H1 (cell line): ENCODE data around the gene C1orf21. TPM values are rescaled to one million over a fixed set of nuclear protein-coding genes. Genes with fewer than 3 reads are reported as not detected.

Experiments
- CTCF ChIA-PET: fragments of 300-600 bp; sonication (Branson Sonifier 250); formaldehyde crosslinking; loops from one replicate; lab custom pipeline; 2021; ENCODE audit not compliant: partially characterized antibody; lab: Charles Lee
- POLR2A ChIA-PET: fragments of 300-600 bp; sonication (Branson Sonifier 250); formaldehyde crosslinking; loops from one replicate; lab custom pipeline; 2021; ENCODE audit warnings: inconsistent platforms; ENCODE audit not compliant: partially characterized antibody; lab: Charles Lee
- DNase-seq, 2 experiments: peaks; one replicate each; pipeline versions ENCODE4 v3.0.0 to v3.0.0-alpha.2; 2010 to 2022; ENCODE audit warnings: low spot score in 2 of 2, low read depth in 1 of 2, mixed read lengths in 1 of 2
- FAIRE-seq: peaks from 2 replicates; lab custom pipeline; 2011; peaks lifted over from hg19 to GRCh38; lab: Jason Lieb, UNC
- H2AFZ ChIP-seq: 2 replicates; pipeline ENCODE4 v1.8.1; 2012; ENCODE audit warnings: low read length, inconsistent platforms
- H2AK5ac ChIP-seq: 2 replicates; pipeline ENCODE4 v1.6.1; 2013; ENCODE audit warnings: low read depth, low read length
- H2BK120ac ChIP-seq: replicated peaks from 2 replicates; pipeline ENCODE3; 2013; ENCODE audit warnings: low read depth, low read length, inconsistent platforms
- H2BK12ac ChIP-seq: 2 replicates; pipeline ENCODE4 v1.6.1; 2013; ENCODE audit warnings: low read depth, low read length
- H2BK15ac ChIP-seq: 2 replicates; pipeline ENCODE4 v1.6.1; 2013; ENCODE audit warnings: low read length
- H2BK20ac ChIP-seq: 2 replicates; pipeline ENCODE4 v1.6.1; 2013; ENCODE audit warnings: low read length
- H2BK5ac ChIP-seq: 2 replicates; pipeline ENCODE4 v1.6.1; 2013; ENCODE audit warnings: low read depth, low read length
- H3K14ac ChIP-seq: 2 replicates; pipeline ENCODE4 v1.6.1; 2013; ENCODE audit warnings: inconsistent platforms; ENCODE audit not compliant: insufficient read length
- H3K18ac ChIP-seq: 2 replicates; pipeline ENCODE4 v1.6.1; 2013; ENCODE audit warnings: low read length; ENCODE audit errors: extremely low read depth
- H3K23ac ChIP-seq: 2 replicates; pipeline ENCODE4 v1.6.1; 2013; ENCODE audit warnings: inconsistent platforms; ENCODE audit not compliant: insufficient read length
- H3K23me2 ChIP-seq: 2 replicates; pipeline ENCODE4 v1.6.1; 2013; ENCODE audit warnings: low read depth, low read length
- H3K27ac ChIP-seq: 2 replicates; pipeline ENCODE4 v1.6.1; 2011; ENCODE audit warnings: low read depth, low read length, inconsistent platforms
- H3K27me3 ChIP-seq, 4 experiments: replicated peaks in 1 of 4; 1 replicate in 1 of 4; 2 replicates in 3 of 4; pipeline versions ENCODE4 v1.6.1 to v1.8.1; 2011 to 2013; ENCODE audit warnings: low read length in 3 of 4, mild to moderate bottlenecking in 3 of 4, inconsistent platforms in 2 of 4, mixed read lengths in 2 of 4, moderate library complexity in 1 of 4; ENCODE audit not compliant: control insufficient read depth in 3 of 4, insufficient read depth in 3 of 4; ENCODE audit errors: extremely low read depth in 1 of 4
- H3K36me3 ChIP-seq, 4 experiments: 2 replicates each; pipeline versions ENCODE4 v1.6.1 to v1.8.1; 2011 to 2013; ENCODE audit warnings: mild to moderate bottlenecking in 4 of 4, low read length in 3 of 4, moderate library complexity in 2 of 4, control low read depth in 1 of 4, inconsistent platforms in 1 of 4; ENCODE audit not compliant: insufficient read depth in 4 of 4, control insufficient read depth in 2 of 4
- H3K4ac ChIP-seq: replicated peaks from 2 replicates; pipeline ENCODE3; 2013; ENCODE audit warnings: low read length, low read depth, mixed read lengths, inconsistent platforms; ENCODE audit not compliant: insufficient read length
- H3K4me1 ChIP-seq, 4 experiments: replicated peaks in 1 of 4; 1 replicate in 1 of 4; 2 replicates in 3 of 4; pipeline versions ENCODE4 v1.6.1 to v1.8.1; 2011 to 2013; ENCODE audit warnings: low read length in 3 of 4, inconsistent platforms in 2 of 4, mixed read lengths in 1 of 4; ENCODE audit not compliant: insufficient read depth in 4 of 4, control insufficient read depth in 3 of 4
- H3K4me2 ChIP-seq, 2 experiments: 2 replicates each; pipeline versions ENCODE4 v1.6.1 to v1.8.1; 2011 to 2013; ENCODE audit warnings: low read depth in 2 of 2, low read length in 2 of 2, control low read depth in 1 of 2, inconsistent platforms in 1 of 2, mild to moderate bottlenecking in 1 of 2; ENCODE audit not compliant: insufficient read depth in 1 of 2
- H3K4me3 ChIP-seq, 4 experiments: fragments of 200-600, 300-600 bp in 1 of 4; sonication (generic), shearing (Covaris generic), sonication (Bioruptor Twin) in 1 of 4; 2 replicates each; pipeline versions ENCODE4 v1.5.1 to v1.8.1; 2011 to 2016; ENCODE audit warnings: low read length in 4 of 4, low read depth in 3 of 4, control low read depth in 2 of 4, inconsistent platforms in 2 of 4, mild to moderate bottlenecking in 2 of 4, mixed read lengths in 1 of 4, moderate library complexity in 1 of 4; ENCODE audit not compliant: insufficient read depth in 2 of 4; ENCODE audit errors: extremely low read depth in 1 of 4
- H3K56ac ChIP-seq: replicated peaks from 2 replicates; pipeline ENCODE3; 2013; ENCODE audit warnings: low read depth, mild to moderate bottlenecking, mixed read lengths, low read length, inconsistent platforms; ENCODE audit not compliant: insufficient read length
- H3K79me1 ChIP-seq: 2 replicates; pipeline ENCODE4 v1.6.1; 2013; ENCODE audit warnings: low read depth, low read length, control low read depth
- H3K79me2 ChIP-seq, 2 experiments: 2 replicates each; pipeline versions ENCODE4 v1.6.1 to v1.8.1; 2012 to 2013; ENCODE audit warnings: low read length in 2 of 2, mild to moderate bottlenecking in 2 of 2, inconsistent platforms in 1 of 2; ENCODE audit not compliant: insufficient read depth in 2 of 2, control insufficient read depth in 1 of 2
- H3K9ac ChIP-seq, 4 experiments: replicated peaks in 1 of 4; 1 replicate in 1 of 4; 2 replicates in 3 of 4; pipeline versions ENCODE4 v1.6.1 to v1.8.1; 2011 to 2013; ENCODE audit warnings: low read depth in 3 of 4, low read length in 3 of 4, control low read depth in 2 of 4, mild to moderate bottlenecking in 2 of 4, moderate library complexity in 2 of 4, inconsistent platforms in 1 of 4; ENCODE audit errors: extremely low read depth in 1 of 4
- H3K9me3 ChIP-seq, 2 experiments: 2 replicates each; pipeline versions ENCODE4 v1.6.1 to v1.8.1; 2012 to 2013; ENCODE audit warnings: mild to moderate bottlenecking in 2 of 2, moderate library complexity in 2 of 2, control low read depth in 1 of 2, inconsistent platforms in 1 of 2, low read depth in 1 of 2, low read length in 1 of 2, mixed read lengths in 1 of 2; ENCODE audit not compliant: insufficient read depth in 2 of 2
- H4K20me1 ChIP-seq, 2 experiments: replicated peaks in 1 of 2; 2 replicates each; pipeline versions ENCODE3 to v1.8.1; 2011 to 2013; ENCODE audit warnings: inconsistent platforms in 2 of 2, low read length in 2 of 2, mild to moderate bottlenecking in 1 of 2; ENCODE audit not compliant: insufficient read depth in 2 of 2, control insufficient read depth in 1 of 2
- H4K5ac ChIP-seq: 2 replicates; pipeline ENCODE4 v1.6.1; 2013; ENCODE audit warnings: low read length, low read depth, mixed read lengths, inconsistent platforms; ENCODE audit not compliant: insufficient read length
- H4K8ac ChIP-seq: 2 replicates; pipeline ENCODE4 v1.8.0; 2013; ENCODE audit warnings: mild to moderate bottlenecking, moderate library complexity, low read length, inconsistent platforms; ENCODE audit not compliant: insufficient read depth; ENCODE audit errors: extremely low read depth
- H4K91ac ChIP-seq: replicated peaks from 2 replicates; pipeline ENCODE3; 2013; ENCODE audit warnings: low read length, mixed read lengths, inconsistent platforms; ENCODE audit not compliant: insufficient read length
- ASH2L ChIP-seq: fragments of 200-600, 300-600 bp; sonication (generic); IDR thresholded peaks from one replicate; pipeline ENCODE4 v1.7.1; 2017; ENCODE audit warnings: low read length
- CHD2 ChIP-seq: IDR thresholded peaks from 2 replicates; pipeline ENCODE4 v1.6.1; 2012; ENCODE audit warnings: low read length, improper control_type of control experiment
- KDM5A ChIP-seq: fragments of 200-600 bp; IDR thresholded peaks from 2 replicates; pipeline ENCODE4 v1.7.1; 2012; ENCODE audit warnings: mild to moderate bottlenecking, low read length, inconsistent platforms, mixed read lengths
- MAX ChIP-seq: IDR thresholded peaks from 2 replicates; pipeline ENCODE4 v1.6.1; 2012; ENCODE audit warnings: inconsistent platforms
- POU5F1 ChIP-seq: IDR thresholded peaks from 2 replicates; pipeline ENCODE4 v1.6.1; 2011; ENCODE audit warnings: low read depth, mild to moderate bottlenecking, low read length, moderate library complexity
- RXRA ChIP-seq: IDR thresholded peaks from 2 replicates; pipeline ENCODE4 v1.6.1; 2011; ENCODE audit warnings: low read depth, mild to moderate bottlenecking, low read length, moderate library complexity; ENCODE audit not compliant: insufficient read depth
- SIRT6 ChIP-seq: IDR thresholded peaks from one replicate; pipeline ENCODE4 v1.7.1; 2012; ENCODE audit warnings: low read length, inconsistent platforms
- SIX5 ChIP-seq: IDR thresholded peaks from 2 replicates; pipeline ENCODE4 v1.6.1; 2011; ENCODE audit warnings: mild to moderate bottlenecking, low read depth, low read length
- TCF12 ChIP-seq: IDR thresholded peaks from 2 replicates; pipeline ENCODE4 v1.6.1; 2011; ENCODE audit warnings: low read depth, mild to moderate bottlenecking, low read length
- WGBS, 2 experiments: shearing (Covaris generic) in 1 of 2; methylation state at CpG; one replicate each; pipeline versions ENCODE4 v1.1.6 to v1.1.7; 2013 to 2015; ENCODE audit warnings: low lambda C conversion rate in 2 of 2, mixed read lengths in 2 of 2, inconsistent platforms in 1 of 2, low coverage in 1 of 2, missing lambda C conversion rate in 1 of 2; ENCODE audit not compliant: insufficient replicate concordance in 2 of 2, insufficient coverage in 1 of 2, insufficient read length in 1 of 2; ENCODE audit errors: extremely low coverage in 1 of 2, missing lambda C conversion rate in 1 of 2; 5-methylcytosine and 5-hydroxymethylcytosine counted together
- polyA plus RNA-seq, 7 experiments: library from polyadenylated mRNA; depleted of rRNA in 3 of 7; stranded (reverse) in 5 of 7; unstranded in 2 of 7; fragments of >200 nt in 5 of 7; fragments of 200-250 nt in 2 of 7; gene quantifications; 1 replicate in 5 of 7; 2 replicates in 1 of 7; 4 replicates in 1 of 7; pipeline versions ENCODE4 v1.2.1 to v1.2.3, GENCODE V29; 2011 to 2013; ENCODE audit warnings: missing spikeins in 2 of 7, mixed read lengths in 2 of 7
- total RNA-seq: library from RNA; stranded (reverse); fragmentation: NEBNext Ultra II Directional; extraction: Animal tissue kit (Norgen Biotek cat#: 25700); gene quantifications from 2 replicates; pipeline ENCODE4 v1.2.1, GENCODE V29; 2021

The C1orf21 gene
- total and polyA plus RNA-seq, 2 of the 8 experiments (the other 6 are each of a cell fraction or from before 2014, with no cell fraction given): 16.6 to 51.0 TPM

- H2AK5ac ChIP-seq: no peak overlapping the region
- 83% methylated on average over 1 of the region's 1 CpG; no CpG with 5 or more reads in 1 of the 2 experiments for WGBS, 2 experiments
- no peak overlapping the region for H3K4ac ChIP-seq
- H3K9ac ChIP-seq: no peak overlapping the region
- H3K79me1 ChIP-seq: no peaks in the 10 kb centered on the region
- no peak overlapping the region for H3K23ac ChIP-seq
- DNase-seq (no peak), FAIRE-seq (no peak)
- no peaks in the 10 kb centered on the region for H3K9me3 ChIP-seq
- ChIA-PET POLR2A (interaction anchor here (0.6 kb wide), 1 partner anchor 454 kb away, joined by 3 read pairs; no protein-coding TSS in a partner anchor), CTCF (interaction anchor here (0.9 kb wide), 1 partner anchor 111 kb away, joined by 3 read pairs; no protein-coding TSS in a partner anchor)
- no peak overlapping the region for H2BK5ac ChIP-seq
- H4K20me1 ChIP-seq: no peaks in the 10 kb centered on the region
- H2BK15ac ChIP-seq: no peak overlapping the region
- no peak overlapping the region for H4K8ac ChIP-seq
- no peak overlapping the region for H2BK20ac ChIP-seq
- no peak overlapping the region for H2AFZ ChIP-seq
- H3K18ac ChIP-seq: no peak overlapping the region
- H3K27ac ChIP-seq: no peak overlapping the region
- no peak overlapping the region for H4K91ac ChIP-seq
- TF ChIP-seq CHD2 (no peak), SIX5 (no peak), POU5F1 (no peak), SIRT6 (no peak), ASH2L (no peak), RXRA (no peak), KDM5A (no peak), TCF12 (no peak), MAX (no peak)
- peaks cover 0 to 11% (median 1%) of the 10 kb centered on the region in 4 experiments; a peak in 4 of 7 replicates for H3K4me1 ChIP-seq
- no peaks in the 10 kb centered on the region for H3K36me3 ChIP-seq
- H3K27me3 ChIP-seq: no peaks in the 10 kb centered on the region
- H3K56ac ChIP-seq: no peak overlapping the region
- no peak overlapping the region for H3K4me2 ChIP-seq
- no peak overlapping the region for H2BK120ac ChIP-seq
- H3K14ac ChIP-seq: no peak overlapping the region
- peaks cover 0 to 3% of the 10 kb centered on the region in 2 experiments; a peak in 1 of 4 replicates for H3K79me2 ChIP-seq
- no peak overlapping the region for H4K5ac ChIP-seq
- H2BK12ac ChIP-seq: no peak overlapping the region
- H3K23me2 ChIP-seq: peaks cover 2% of the 10 kb centered on the region; the same call in 1 of the 2 replicates
- no peak overlapping the region for H3K4me3 ChIP-seq
These were observed 165.6 kb downstream of the C1orf21 start for GRCh38 chr1:184552446-184552845.
